RWPE2 (cell line): ENCODE measurements around the gene GRAP.

ENCODE experiments used
- ATAC-seq: fragments of 200-7000 bp; cut with Tn5 transposase; 3 replicates; pipeline ENCODE4 v1.9.1; 2021; ENCODE audit warnings: low read depth
- DNase-seq: peaks from one replicate; pipeline ENCODE4 v3.0.0-alpha.2; 2020; ENCODE audit warnings: low spot score
- H3K27ac ChIP-seq: fragments of 450-650 bp; 2 replicates; pipeline ENCODE4 v1.5.1; 2017; ENCODE audit warnings: mild to moderate bottlenecking; ENCODE audit not compliant: poor library complexity, severe bottlenecking
- H3K27me3 ChIP-seq: fragments of 250-450 bp; sonication (Bioruptor Pico); 2 replicates; pipeline ENCODE4 v1.5.1; 2021; ENCODE audit warnings: mild to moderate bottlenecking, moderate library complexity; ENCODE audit not compliant: insufficient read depth, poor library complexity, severe bottlenecking
- H3K36me3 ChIP-seq: fragments of 250-450 bp; sonication (Bioruptor Pico); 2 replicates; pipeline ENCODE4 v1.5.1; 2020; ENCODE audit warnings: low read depth, mild to moderate bottlenecking, moderate library complexity
- H3K4me1 ChIP-seq: fragments of 250-450 bp; sonication (Bioruptor Pico); 2 replicates; pipeline ENCODE4 v1.5.1; 2021; ENCODE audit warnings: mild to moderate bottlenecking, moderate library complexity; ENCODE audit not compliant: insufficient read depth, poor library complexity, severe bottlenecking
- H3K4me3 ChIP-seq: fragments of 250-450 bp; sonication (Bioruptor Pico); 2 replicates; pipeline ENCODE4 v1.5.1; 2021; ENCODE audit warnings: mild to moderate bottlenecking, moderate library complexity; ENCODE audit not compliant: severe bottlenecking
- H3K9me3 ChIP-seq: fragments of 250-450 bp; sonication (Bioruptor Pico); 2 replicates; pipeline ENCODE4 v1.5.1; 2021; ENCODE audit warnings: mild to moderate bottlenecking, moderate library complexity; ENCODE audit not compliant: severe bottlenecking
- TF ChIP-seq, protein P1 (sequence below): fragments of 450-650 bp; IDR thresholded peaks from one replicate; pipeline ENCODE4 v1.5.1; 2017; ENCODE audit warnings: mild to moderate bottlenecking, moderate library complexity; ENCODE audit not compliant: poor library complexity, severe bottlenecking

GRAP gene

DNA sequence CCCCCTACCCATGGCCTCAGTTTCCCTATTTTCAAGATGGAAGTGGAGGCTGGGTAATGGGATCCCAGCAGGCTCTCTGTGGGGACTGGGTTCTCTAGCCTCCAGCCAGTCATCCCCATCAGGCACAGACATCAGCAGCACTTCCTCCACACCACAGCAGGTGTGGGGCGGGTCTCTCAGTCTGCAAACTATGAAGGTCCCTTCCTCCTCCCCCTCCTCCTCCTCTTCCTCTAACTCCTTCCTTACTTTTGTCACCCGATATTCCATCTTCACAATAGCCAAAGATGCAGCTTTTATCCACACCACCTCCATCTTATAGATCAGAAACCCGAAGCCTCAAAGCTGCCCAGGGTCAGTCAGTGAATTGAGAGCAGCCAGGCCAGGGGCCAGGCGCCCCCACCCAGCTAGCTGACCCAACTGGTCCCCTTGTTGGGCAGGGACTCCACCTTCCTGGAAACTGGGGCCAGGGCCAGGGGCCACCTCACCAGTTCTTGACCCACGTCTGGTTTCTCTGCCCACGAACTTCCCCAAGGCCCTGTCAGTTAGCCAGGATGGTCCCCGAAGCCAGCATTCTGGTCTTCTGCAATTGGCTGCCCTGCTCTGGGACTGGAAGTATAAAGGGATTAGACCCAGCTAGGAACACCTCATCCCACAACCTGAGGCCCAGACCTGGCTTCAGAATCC lies 44.7 kb downstream of the GRAP start:
- Histone ChIP-seq H3K4me3 (peak overlapping the region; percentile 97), H3K9me3 (no peaks in the 10 kb centered on the region), H3K27me3 (no peaks in the 10 kb centered on the region), H3K27ac (peak overlapping the region; percentile 84), H3K36me3 (peaks cover 58% of the 10 kb centered on the region), H3K4me1 (peaks cover 26% of the 10 kb centered on the region)
- TF ChIP-seq, protein P1, sequence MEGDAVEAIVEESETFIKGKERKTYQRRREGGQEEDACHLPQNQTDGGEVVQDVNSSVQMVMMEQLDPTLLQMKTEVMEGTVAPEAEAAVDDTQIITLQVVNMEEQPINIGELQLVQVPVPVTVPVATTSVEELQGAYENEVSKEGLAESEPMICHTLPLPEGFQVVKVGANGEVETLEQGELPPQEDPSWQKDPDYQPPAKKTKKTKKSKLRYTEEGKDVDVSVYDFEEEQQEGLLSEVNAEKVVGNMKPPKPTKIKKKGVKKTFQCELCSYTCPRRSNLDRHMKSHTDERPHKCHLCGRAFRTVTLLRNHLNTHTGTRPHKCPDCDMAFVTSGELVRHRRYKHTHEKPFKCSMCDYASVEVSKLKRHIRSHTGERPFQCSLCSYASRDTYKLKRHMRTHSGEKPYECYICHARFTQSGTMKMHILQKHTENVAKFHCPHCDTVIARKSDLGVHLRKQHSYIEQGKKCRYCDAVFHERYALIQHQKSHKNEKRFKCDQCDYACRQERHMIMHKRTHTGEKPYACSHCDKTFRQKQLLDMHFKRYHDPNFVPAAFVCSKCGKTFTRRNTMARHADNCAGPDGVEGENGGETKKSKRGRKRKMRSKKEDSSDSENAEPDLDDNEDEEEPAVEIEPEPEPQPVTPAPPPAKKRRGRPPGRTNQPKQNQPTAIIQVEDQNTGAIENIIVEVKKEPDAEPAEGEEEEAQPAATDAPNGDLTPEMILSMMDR = no peak
- ATAC-seq = no peak
- no peak for DNase-seq

DNA sequence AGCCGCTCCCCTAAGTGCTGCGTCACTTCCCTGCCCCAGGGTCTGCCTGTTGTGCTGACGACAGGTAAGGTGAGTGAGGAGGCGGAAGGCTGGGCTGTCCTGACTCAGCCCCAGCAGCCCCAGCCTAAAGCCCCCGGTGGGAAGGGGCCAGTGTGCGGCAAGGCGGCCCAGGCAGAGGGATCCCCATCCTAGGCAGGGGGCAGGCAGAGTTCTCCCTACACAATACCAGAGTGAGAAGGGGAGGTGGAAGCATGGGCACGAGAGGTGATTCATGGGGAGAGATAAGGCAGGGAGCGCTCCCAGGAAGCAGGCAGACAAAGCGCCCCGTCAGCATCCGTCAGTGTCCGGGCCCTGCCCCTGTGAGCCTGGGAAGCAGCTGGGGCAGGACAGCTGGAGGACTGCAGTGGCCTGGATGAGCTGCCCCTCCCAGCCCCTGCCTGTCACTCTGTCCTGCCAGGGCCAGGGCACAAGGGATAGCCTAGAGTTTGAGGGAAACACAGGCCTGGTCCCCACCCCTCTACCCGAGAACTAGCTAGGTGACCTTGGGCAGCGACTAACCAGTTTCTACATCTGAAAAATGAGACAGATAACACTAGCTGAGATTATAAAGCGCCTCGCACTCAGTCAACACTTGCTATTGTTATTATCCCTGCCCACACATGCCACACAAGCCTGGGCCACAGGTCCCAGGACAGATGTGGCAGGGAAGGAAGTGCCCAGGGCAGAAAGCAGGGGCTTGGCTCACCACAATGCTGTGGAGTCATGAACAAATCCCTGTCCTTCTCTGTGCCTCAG lies 46.0 kb downstream of the GRAP start:
- Histone ChIP-seq H3K27ac (peak overlapping the region; percentile 84), H3K4me1 (peaks cover 26% of the 10 kb centered on the region)
- DNase-seq = peak; percentile 85

DNA sequence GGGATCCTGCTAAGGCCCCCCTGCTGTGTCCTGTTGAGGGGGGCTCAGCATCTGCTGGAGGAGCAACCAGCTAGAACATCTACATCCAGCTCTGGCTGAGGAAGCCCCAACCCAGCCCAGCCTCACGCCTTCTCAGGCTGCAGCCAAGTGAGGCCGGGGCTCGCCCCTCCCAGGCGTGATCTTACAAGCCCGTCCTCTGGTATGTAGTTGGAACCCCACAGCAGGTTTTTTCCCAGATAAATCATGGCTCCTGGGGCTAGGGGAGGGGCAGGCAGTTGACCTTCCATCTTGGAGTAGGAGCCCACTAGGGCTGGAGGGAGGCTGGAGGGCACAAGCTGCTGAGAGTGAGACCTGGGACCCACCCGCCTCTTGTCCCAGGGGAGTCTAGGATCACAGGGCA lies 46.8 kb downstream of the GRAP start:
- Histone ChIP-seq H3K36me3 (peaks cover 79% of the 10 kb centered on the region), H3K27me3 (no peaks in the 10 kb centered on the region), H3K27ac (peak overlapping the region; percentile 84), H3K9me3 (peaks cover 5% of the 10 kb centered on the region), H3K4me1 (peaks cover 26% of the 10 kb centered on the region), H3K4me3 (no peak overlapping the region)
- no peak for ATAC-seq
- no peak for DNase-seq
- TF ChIP-seq, protein P1 = no peak

More for the DNA sequence above, 46.0 kb downstream of the GRAP start:
- no peaks in the 10 kb centered on the region for H3K27me3 ChIP-seq
- H3K9me3 ChIP-seq = peaks cover 2% of the 10 kb centered on the region
- no peak overlapping the region for H3K4me3 ChIP-seq
- peaks cover 71% of the 10 kb centered on the region for H3K36me3 ChIP-seq
- peak; percentile 81 for ATAC-seq
- TF ChIP-seq, protein P1 = no peak

DNA sequence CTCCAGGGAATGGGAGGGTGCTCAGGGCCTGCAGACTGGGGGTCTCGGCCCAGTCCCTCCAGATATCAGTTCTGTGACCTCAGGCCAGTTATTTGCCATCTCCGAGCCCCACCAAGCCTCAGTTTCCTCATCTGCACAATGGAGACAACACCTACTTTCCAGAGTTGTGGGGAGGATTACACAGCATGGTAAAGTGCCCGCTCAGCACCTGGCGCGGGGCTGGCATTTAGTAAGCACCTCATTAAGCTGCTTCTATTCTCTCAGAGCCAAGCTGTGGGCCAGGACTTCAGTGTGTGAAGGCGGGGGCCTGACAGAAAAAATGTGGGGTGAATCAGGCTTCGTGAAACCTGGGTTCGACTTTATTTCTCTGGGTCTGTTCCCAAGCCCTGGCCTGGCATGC lies 47.4 kb downstream of the GRAP start:
- ATAC-seq (no peak), DNase-seq (no peak)
- Histone ChIP-seq H3K27ac (peak overlapping the region; percentile 84), H3K9me3 (peaks cover 5% of the 10 kb centered on the region), H3K4me3 (no peak overlapping the region), H3K4me1 (peaks cover 26% of the 10 kb centered on the region), H3K27me3 (no peaks in the 10 kb centered on the region), H3K36me3 (peaks cover 83% of the 10 kb centered on the region)
- TF ChIP-seq, protein P1 = no peak
